ENCODE measurements around the gene PTPMT1.

PTPMT1 gene

GRCh38 chr11:47570651-47571356 is 5.4 kb downstream of the PTPMT1 start:
- no peak for TF ChIP-seq EZH2phosphoT487 (IDR thresholded peaks at IDR 0.05; ENCODE audit: low read depth)
- TF ChIP-seq CTCF (IDR thresholded peaks at IDR 0.05; ENCODE audit: low read depth, low read length) = no peak
- no peaks in the 10 kb centered on the region for H3K9me3 ChIP-seq (ENCODE audit: insufficient read depth, low read length)
- peaks cover 44% of the 10 kb centered on the region for H3K36me3 ChIP-seq (replicated peaks; ENCODE audit: low read depth, low read length)
- H2AFZ ChIP-seq (ENCODE audit: low read depth, low read length) = no peak overlapping the region
- no peak overlapping the region for H3K4me3 ChIP-seq (ENCODE audit: low read length)
- no peak overlapping the region for H3K9ac ChIP-seq (ENCODE audit: low read length)
- H3K4me2 ChIP-seq (ENCODE audit: low read length) = no peak overlapping the region
- peaks cover 75% of the 10 kb centered on the region for H3K79me2 ChIP-seq (ENCODE audit: low read length)
- H3K27ac ChIP-seq (ENCODE audit: low read length) = no peak overlapping the region
- no peaks in the 10 kb centered on the region for H3K27me3 ChIP-seq (ENCODE audit: low read depth, low read length)
- peaks cover 7% of the 10 kb centered on the region for H3K4me1 ChIP-seq (ENCODE audit: low read length)
- H4K20me1 ChIP-seq (ENCODE audit: insufficient read depth, low read length) = no peaks in the 10 kb centered on the region

GRCh38 chr11:47571357-47571729 is 5.9 kb downstream of the PTPMT1 start:
- no peak overlapping the region for H3K4me2 ChIP-seq (ENCODE audit: low read length)
- peaks cover 6% of the 10 kb centered on the region for H3K4me1 ChIP-seq (ENCODE audit: low read length)
- H3K36me3 ChIP-seq (replicated peaks; ENCODE audit: low read depth, low read length) = peaks cover 47% of the 10 kb centered on the region
- H3K4me3 ChIP-seq (ENCODE audit: low read length) = no peak overlapping the region
- H3K79me2 ChIP-seq (ENCODE audit: low read length) = peaks cover 72% of the 10 kb centered on the region
- H3K27me3 ChIP-seq (ENCODE audit: low read depth, low read length) = no peaks in the 10 kb centered on the region
- H3K27ac ChIP-seq (ENCODE audit: low read length) = no peak overlapping the region
- TF ChIP-seq EZH2phosphoT487 (IDR thresholded peaks at IDR 0.05; ENCODE audit: low read depth) (no peak), CTCF (IDR thresholded peaks at IDR 0.05; ENCODE audit: low read depth, low read length) (no peak)
- H4K20me1 ChIP-seq (ENCODE audit: insufficient read depth, low read length) = no peaks in the 10 kb centered on the region
- H3K9ac ChIP-seq (ENCODE audit: low read length) = no peak overlapping the region
- H3K9me3 ChIP-seq (ENCODE audit: insufficient read depth, low read length) = no peaks in the 10 kb centered on the region
- H2AFZ ChIP-seq (ENCODE audit: low read depth, low read length) = no peak overlapping the region

- Histone ChIP-seq H2AFZ (ENCODE audit: low read depth, low read length) (no peak overlapping the region), H3K27ac (ENCODE audit: low read length) (no peak overlapping the region), H3K9ac (ENCODE audit: low read length) (no peak overlapping the region), H3K4me2 (ENCODE audit: low read length) (no peak overlapping the region), H3K27me3 (ENCODE audit: low read depth, low read length) (no peaks in the 10 kb centered on the region), H3K9me3 (ENCODE audit: insufficient read depth, low read length) (no peaks in the 10 kb centered on the region), H4K20me1 (ENCODE audit: insufficient read depth, low read length) (no peaks in the 10 kb centered on the region), H3K79me2 (ENCODE audit: low read length) (peaks cover 69% of the 10 kb centered on the region), H3K4me3 (ENCODE audit: low read length) (no peak overlapping the region), H3K36me3 (replicated peaks; ENCODE audit: low read depth, low read length) (peaks cover 44% of the 10 kb centered on the region), H3K4me1 (ENCODE audit: low read length) (peaks cover under 1% of the 10 kb centered on the region; the same call in 1 of the 2 replicates)
- TF ChIP-seq EZH2phosphoT487 (IDR thresholded peaks at IDR 0.05; ENCODE audit: low read depth) (no peak), CTCF (IDR thresholded peaks at IDR 0.05; ENCODE audit: low read depth, low read length) (no peak)
These were observed 6.5 kb downstream of the PTPMT1 start for GRCh38 chr11:47571895-47572294.

GRCh38 chr11:47572715-47573255 is 7.4 kb downstream of the PTPMT1 start:
- Histone ChIP-seq H3K27ac (ENCODE audit: low read length) (no peak overlapping the region), H3K79me2 (ENCODE audit: low read length) (peaks cover 69% of the 10 kb centered on the region), H3K36me3 (replicated peaks; ENCODE audit: low read depth, low read length) (peaks cover 50% of the 10 kb centered on the region), H3K4me3 (ENCODE audit: low read length) (no peak overlapping the region), H3K4me1 (ENCODE audit: low read length) (peaks cover 3% of the 10 kb centered on the region), H4K20me1 (ENCODE audit: insufficient read depth, low read length) (no peaks in the 10 kb centered on the region), H3K4me2 (ENCODE audit: low read length) (no peak overlapping the region), H3K9ac (ENCODE audit: low read length) (no peak overlapping the region), H2AFZ (ENCODE audit: low read depth, low read length) (no peak overlapping the region), H3K9me3 (ENCODE audit: insufficient read depth, low read length) (no peaks in the 10 kb centered on the region), H3K27me3 (ENCODE audit: low read depth, low read length) (no peaks in the 10 kb centered on the region)
- TF ChIP-seq CTCF (IDR thresholded peaks at IDR 0.05; ENCODE audit: low read depth, low read length) (no peak), EZH2phosphoT487 (IDR thresholded peaks at IDR 0.05; ENCODE audit: low read depth) (no peak)

Data from OCI-LY3 (cell line).